GM18505 (cell line): ENCODE measurements around the gene CTSH.
"Not testable (repeated sequence)": the region's sequence is repeated elsewhere in the genome, so short reads cannot be mapped to it uniquely, and the experiment has no call there.

ENCODE experiments used
- ATAC-seq: cut with Tn5 transposase; IDR thresholded peaks from one replicate; pipeline ENCODE4 v1.9.1; 2021; ENCODE audit not compliant: unreplicated experiment
- POLR2A ChIP-seq: IDR thresholded peaks from 4 replicates; pipeline ENCODE4 v1.6.1; 2011; ENCODE audit warnings: borderline replicate concordance; ENCODE audit not compliant: insufficient read depth, insufficient read length; ENCODE audit errors: extremely low read depth

CTSH gene

GRCh38 chr15:78898540-78898939 is 46.3 kb downstream of the CTSH start:
- no peak for TF ChIP-seq POLR2A
- ATAC-seq: no peak

- no peak for TF ChIP-seq POLR2A
- ATAC-seq: no peak
Measured at GRCh38 chr15:78895471-78895870, 49.4 kb downstream of the CTSH start.

GRCh38 chr15:78893538-78893937 is 51.3 kb downstream of the CTSH start:
- ATAC-seq: no peak
- no peak for TF ChIP-seq POLR2A

GRCh38 chr15:78889000-78889399 is 55.8 kb downstream of the CTSH start:
- TF ChIP-seq POLR2A: no peak
- ATAC-seq: no peak

- ATAC-seq: no peak
- TF ChIP-seq POLR2A: no peak
Measured at GRCh38 chr15:78881681-78882080, 63.2 kb downstream of the CTSH start.

GRCh38 chr15:78880813-78881212 is 64.0 kb downstream of the CTSH start:
- no peak for TF ChIP-seq POLR2A
- ATAC-seq: no peak

- no peak for TF ChIP-seq POLR2A
- no peak for ATAC-seq
Measured at GRCh38 chr15:78880242-78880533, 64.7 kb downstream of the CTSH start.

- no peak for TF ChIP-seq POLR2A
- ATAC-seq: no peak
Measured at GRCh38 chr15:78879517-78880241, 65.2 kb downstream of the CTSH start.

- ATAC-seq: no peak
- TF ChIP-seq POLR2A: no peak
Measured at GRCh38 chr15:78878356-78878755, 66.5 kb downstream of the CTSH start.

GRCh38 chr15:78876954-78877353 is 67.9 kb downstream of the CTSH start:
- not testable (repeated sequence) for ATAC-seq

- ATAC-seq: no peak
- TF ChIP-seq POLR2A: no peak
Measured at GRCh38 chr15:78875107-78875914, 69.5 kb downstream of the CTSH start.

GRCh38 chr15:78873793-78874765 is 70.8 kb downstream of the CTSH start:
- ATAC-seq: no peak

More at GRCh38 chr15:78873793-78874765, 70.8 kb downstream of the CTSH start:
- TF ChIP-seq POLR2A: no peak
